Endothelial cell of umbilical vein (primary cell): ENCODE results near the gene KCND2. TPM values are rescaled to one million over a fixed set of nuclear protein-coding genes. Genes with fewer than 3 reads are reported as not detected.

ENCODE experiments used
- BruUV-seq: library from RNA; stranded (reverse); fragments of 400-500 nt; replicated peaks from 2 replicates; lab custom pipeline; 2021; lab: Mats Ljungman, UMichigan
- CTCF ChIA-PET: fragments of 300-600, 350-600 bp; sonication (Branson Sonifier 250); formaldehyde crosslinking; loops from one replicate; lab custom pipeline; 2021; ENCODE audit warnings: antibody characterized with exemption, inconsistent platforms; lab: Charles Lee
- POLR2A ChIA-PET: fragments of 300-600, 350-600 bp; sonication (Branson Sonifier 250); formaldehyde crosslinking; loops from one replicate; lab custom pipeline; 2021; ENCODE audit warnings: antibody characterized with exemption, inconsistent platforms; lab: Charles Lee
- DNase-seq: peaks from one replicate; pipeline ENCODE4 v3.0.0-alpha.2; 2011; ENCODE audit warnings: low read depth, low spot score
- FAIRE-seq: peaks from 2 replicates; lab custom pipeline; 2011; peaks lifted over from hg19 to GRCh38; lab: Jason Lieb, UNC
- H2AFZ ChIP-seq: 2 replicates; pipeline ENCODE4 v1.6.0; 2012; ENCODE audit warnings: low read depth, low read length, control low read depth, inconsistent platforms
- H3K27ac ChIP-seq: 2 replicates; pipeline ENCODE4 v1.5.1; 2011; ENCODE audit warnings: low read depth, mild to moderate bottlenecking, control low read depth, low read length, moderate library complexity; ENCODE audit not compliant: insufficient read depth
- H3K27me3 ChIP-seq, 2 experiments: 2 replicates each; pipeline versions ENCODE4 v1.6.0 to v1.6.1; 2011; ENCODE audit warnings: low read length in 2 of 2, mixed read lengths in 1 of 2; ENCODE audit not compliant: control insufficient read depth in 2 of 2, insufficient read depth in 2 of 2
- H3K36me3 ChIP-seq, 2 experiments: 2 replicates in 1 of 2; 3 replicates in 1 of 2; pipeline ENCODE4 v1.5.1; 2011; ENCODE audit warnings: low read length in 2 of 2, mild to moderate bottlenecking in 1 of 2, moderate library complexity in 1 of 2; ENCODE audit not compliant: control insufficient read depth in 2 of 2, insufficient read depth in 2 of 2; ENCODE audit errors: extremely low read depth in 1 of 2
- H3K4me1 ChIP-seq: 3 replicates; pipeline ENCODE4 v1.5.1; 2011; ENCODE audit warnings: mild to moderate bottlenecking, low read length; ENCODE audit not compliant: control insufficient read depth, insufficient read depth; ENCODE audit errors: extremely low read depth
- H3K4me2 ChIP-seq: 2 replicates; pipeline ENCODE4 v1.6.1; 2011; ENCODE audit warnings: low read length, control low read depth, mixed read lengths; ENCODE audit not compliant: insufficient read depth
- H3K4me3 ChIP-seq, 3 experiments: fragments of 200-600 bp in 1 of 3; sonication (generic), shearing (Covaris generic) in 1 of 3; replicated peaks in 1 of 3; 2 replicates each; pipeline ENCODE4 v1.5.1; 2011 to 2016; ENCODE audit warnings: control low read depth in 3 of 3, low read length in 3 of 3, mild to moderate bottlenecking in 2 of 3, inconsistent platforms in 1 of 3, low read depth in 1 of 3, moderate library complexity in 1 of 3; ENCODE audit not compliant: insufficient read depth in 1 of 3
- H3K79me2 ChIP-seq: 2 replicates; pipeline ENCODE4 v1.6.0; 2012; ENCODE audit warnings: low read length, inconsistent platforms; ENCODE audit not compliant: control insufficient read depth, insufficient read depth
- H3K9ac ChIP-seq: replicated peaks from 2 replicates; pipeline ENCODE3; 2011; ENCODE audit warnings: low read length, control low read depth; ENCODE audit not compliant: insufficient read depth; ENCODE audit errors: extremely low read depth
- H3K9me1 ChIP-seq: replicated peaks from 3 replicates; pipeline ENCODE4 v1.6.0; 2011; ENCODE audit warnings: mild to moderate bottlenecking, low read length; ENCODE audit not compliant: control insufficient read depth, insufficient read depth; ENCODE audit errors: extremely low read depth
- H3K9me3 ChIP-seq: replicated peaks from 2 replicates; pipeline ENCODE4 v1.5.1; 2012; ENCODE audit warnings: low read length, inconsistent platforms; ENCODE audit not compliant: control insufficient read depth, insufficient read depth
- H4K20me1 ChIP-seq: replicated peaks from 2 replicates; pipeline ENCODE3; 2011; ENCODE audit warnings: mild to moderate bottlenecking, low read length; ENCODE audit not compliant: control insufficient read depth, insufficient read depth; ENCODE audit errors: extremely low read depth
- EZH2 ChIP-seq: IDR thresholded peaks from 2 replicates; pipeline ENCODE4 v1.6.1; 2012; ENCODE audit warnings: borderline replicate concordance, low read depth, mild to moderate bottlenecking, moderate library complexity, low read length, inconsistent platforms; ENCODE audit not compliant: severe bottlenecking
- FOS ChIP-seq: IDR thresholded peaks from 2 replicates; pipeline ENCODE4 v1.6.1; 2011; ENCODE audit warnings: mild to moderate bottlenecking, low read length, moderate library complexity, borderline replicate concordance; ENCODE audit not compliant: insufficient read depth
- GATA2 ChIP-seq: IDR thresholded peaks from 2 replicates; pipeline ENCODE4 v1.7.0; 2011; ENCODE audit warnings: low read depth, mild to moderate bottlenecking, moderate library complexity, mixed read lengths, low read length; ENCODE audit not compliant: insufficient read length, insufficient read depth
- JUN ChIP-seq: IDR thresholded peaks from 2 replicates; pipeline ENCODE4 v1.6.1; 2011; ENCODE audit warnings: borderline replicate concordance, low read depth; ENCODE audit not compliant: insufficient read length, insufficient read depth
- MAX ChIP-seq: IDR thresholded peaks from 2 replicates; pipeline ENCODE4 v1.6.1; 2011; ENCODE audit not compliant: insufficient read depth, insufficient read length
- MYC ChIP-seq: IDR thresholded peaks from one replicate; pipeline ENCODE4 v1.6.1; 2011; ENCODE audit warnings: mild to moderate bottlenecking, low read depth, low read length
- POLR2A ChIP-seq: IDR thresholded peaks from 2 replicates; pipeline ENCODE4 v1.6.1; 2012; ENCODE audit warnings: low read depth, mild to moderate bottlenecking, control low read depth, low read length
- POLR2AphosphoS5 ChIP-seq: IDR thresholded peaks from 2 replicates; pipeline ENCODE4 v1.6.1; 2012; ENCODE audit warnings: low read depth, mild to moderate bottlenecking, control low read depth, low read length, moderate library complexity; ENCODE audit not compliant: insufficient read depth
- dilution Hi-C: fragments of 300-500 bp; cut with MboI; formaldehyde crosslinking; loops from one replicate; pipeline ENCODE4 v1.15.0; 2019; ENCODE audit warnings: low sequenced_read_pairs; ENCODE audit not compliant: extremely low pct_ligation_motif_present
- intact Hi-C: fragments of 100-400 bp; cut with micrococcal nuclease; formaldehyde crosslinking; loops from one replicate; pipeline ENCODE4 v1.10.0; 2022
- polyA plus RNA-seq, 4 experiments: library from polyadenylated mRNA; depleted of rRNA in 3 of 4; stranded (reverse) in 3 of 4; unstranded in 1 of 4; fragments of >200 nt; gene quantifications; 2 replicates each; pipeline versions ENCODE4 v1.2.1 to v1.2.3, GENCODE V29; 2011 to 2012; ENCODE audit warnings: missing spikeins in 1 of 4
- total RNA-seq: library from RNA; stranded (reverse); gene quantifications from 2 replicates; pipeline ENCODE4 v1.2.3, GENCODE V29; 2021

Gene KCND2
- total and polyA plus RNA-seq, 2 donors (not counting 3 experiments of a cell fraction or from before 2014, with no cell fraction given) = not detected

GRCh38 chr7:120413164-120413563, 140.2 kb downstream of the KCND2 start:
- Histone ChIP-seq H3K4me3 (no peak overlapping the region), H3K4me1 (no peaks in the 10 kb centered on the region), H3K79me2 (no peaks in the 10 kb centered on the region), H3K4me2 (no peak overlapping the region), H4K20me1 (no peaks in the 10 kb centered on the region), H3K9me1 (no peaks in the 10 kb centered on the region), H3K9me3 (no peaks in the 10 kb centered on the region), H3K36me3 (no peaks in the 10 kb centered on the region), H3K27me3 (no peaks in the 10 kb centered on the region), H3K9ac (no peak overlapping the region), H2AFZ (no peak overlapping the region), H3K27ac (no peak overlapping the region)
- CTCF ChIA-PET = no interaction called here
- FAIRE-seq = no peak
- no peak for DNase-seq
- dilution Hi-C loops (no loop called here), intact Hi-C loops (no loop called here)
- no TSS peak for BruUV-seq
- TF ChIP-seq MYC (no peak), FOS (no peak), MAX (no peak), POLR2A (no peak), EZH2 (no peak), GATA2 (no peak), POLR2AphosphoS5 (no peak), JUN (no peak)
- POLR2A ChIA-PET = no interaction called here

- intact Hi-C loops (no loop called here), dilution Hi-C loops (no loop called here)
- FAIRE-seq = no peak
- Histone ChIP-seq H3K9me1 (no peaks in the 10 kb centered on the region), H3K36me3 (no peaks in the 10 kb centered on the region), H3K4me3 (no peak overlapping the region), H3K9ac (no peak overlapping the region), H3K79me2 (no peaks in the 10 kb centered on the region), H3K9me3 (no peaks in the 10 kb centered on the region), H3K4me2 (no peak overlapping the region), H4K20me1 (no peaks in the 10 kb centered on the region), H3K27ac (no peak overlapping the region), H2AFZ (no peak overlapping the region), H3K27me3 (no peaks in the 10 kb centered on the region), H3K4me1 (no peaks in the 10 kb centered on the region)
- BruUV-seq = no TSS peak
- ChIA-PET POLR2A (no interaction called here), CTCF (no interaction called here)
- TF ChIP-seq JUN (no peak), EZH2 (no peak)
- no peak for DNase-seq
These were observed 144.4 kb downstream of the KCND2 start for GRCh38 chr7:120417244-120417979.
